Left kidney (tissue), 2 donors: Measurements from ENCODE around the gene MED25. TPM values are rescaled to one million over a fixed set of nuclear protein-coding genes. Genes with fewer than 3 reads are reported as not detected.

Experiments used
- DNase-seq: peaks from one replicate; pipeline ENCODE4 v3.0.0-alpha.2; 2013
- polyA plus RNA-seq: library from polyadenylated mRNA; unstranded; fragments of 120-200 nt; gene quantifications from one replicate; pipeline ENCODE4 v1.2.1, GENCODE V29; 2013; ENCODE audit not compliant: insufficient read length

Gene MED25
- polyA plus RNA-seq, 1 donor: 71.9 TPM

DNA sequence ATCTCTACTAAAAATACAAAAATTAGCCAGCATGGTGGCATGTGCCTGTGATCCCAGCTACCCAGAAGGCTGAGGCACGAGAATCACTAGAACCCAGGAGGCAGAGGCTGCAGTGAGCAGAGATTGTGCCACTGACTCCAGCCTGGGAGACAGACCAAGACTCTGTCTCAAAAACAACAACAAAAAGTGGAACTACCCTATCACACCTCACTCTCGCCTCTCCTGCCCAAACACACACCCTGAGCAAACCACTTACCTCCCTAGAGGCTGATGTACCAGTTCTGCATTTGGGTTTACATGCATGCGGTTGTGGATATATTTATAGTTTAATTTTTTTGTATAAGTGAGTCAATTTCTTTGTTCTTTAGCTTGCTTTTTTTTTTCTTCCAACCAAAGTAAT is 25.2 kb downstream of the MED25 start:
- no peak for DNase-seq

DNA sequence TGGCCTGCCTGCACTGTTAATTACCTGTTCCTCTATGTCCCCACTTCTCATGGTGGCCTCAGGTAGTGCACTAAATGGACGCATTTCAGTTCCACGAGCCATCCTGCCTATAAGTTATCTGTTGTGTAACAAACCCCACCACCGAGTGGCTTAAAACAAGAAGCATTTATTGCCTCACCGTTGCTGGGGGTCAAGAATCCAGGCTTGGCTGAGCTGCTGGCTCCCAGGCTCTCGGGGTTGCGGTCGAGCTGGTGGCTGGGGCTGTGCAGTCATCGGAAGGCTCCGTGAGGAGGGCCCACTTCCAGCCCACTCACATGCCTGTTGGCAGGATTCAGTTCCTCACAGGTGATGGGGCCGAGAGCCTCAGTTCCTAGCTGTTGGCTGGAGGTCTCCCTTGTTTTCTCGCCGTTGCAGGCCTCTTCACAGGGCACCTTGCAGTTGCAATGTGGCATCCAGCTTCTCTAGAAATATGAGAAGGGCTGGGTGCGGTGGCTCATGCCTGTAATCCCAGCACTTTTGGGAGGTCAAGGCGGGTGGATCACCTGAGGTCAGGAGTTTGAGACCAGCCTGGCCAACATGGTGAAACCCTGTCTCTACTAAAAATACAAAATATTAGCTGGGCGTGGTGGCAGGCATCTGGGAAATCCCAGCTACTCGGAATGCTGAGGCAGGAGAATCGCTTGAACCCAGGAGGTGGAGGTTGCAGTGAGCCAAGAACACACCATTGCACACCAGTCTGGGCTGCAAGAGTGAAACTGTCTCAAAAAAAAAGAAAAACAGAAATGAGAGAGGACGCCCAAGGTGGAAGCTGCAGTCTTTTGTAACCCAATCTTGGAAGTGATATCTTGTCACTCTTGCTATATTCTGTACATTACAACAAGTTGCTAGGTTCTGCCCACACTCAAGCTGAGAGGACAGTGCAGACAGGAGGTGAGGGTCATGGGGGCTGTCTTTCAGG is 26.3 kb downstream of the MED25 start:
- no peak for DNase-seq

DNA sequence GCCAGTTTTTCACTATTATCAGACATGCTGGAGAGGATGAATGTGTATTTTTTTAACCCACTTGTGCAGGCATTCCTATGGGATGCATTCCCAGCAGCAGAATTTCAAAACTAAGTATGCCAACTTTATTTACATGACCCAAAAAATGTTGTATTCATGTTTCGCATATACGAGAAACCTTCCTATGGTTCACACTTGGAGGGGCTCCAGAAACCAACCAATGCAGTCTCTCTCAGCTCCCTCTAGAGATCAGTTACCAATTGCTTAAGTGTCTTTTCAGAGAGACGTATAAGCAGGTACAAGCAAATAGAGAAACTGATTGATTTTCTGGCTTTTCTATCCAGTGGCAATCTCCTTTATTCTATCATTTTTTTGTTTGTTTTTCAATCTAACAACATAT is 27.3 kb downstream of the MED25 start:
- no peak for DNase-seq

DNA sequence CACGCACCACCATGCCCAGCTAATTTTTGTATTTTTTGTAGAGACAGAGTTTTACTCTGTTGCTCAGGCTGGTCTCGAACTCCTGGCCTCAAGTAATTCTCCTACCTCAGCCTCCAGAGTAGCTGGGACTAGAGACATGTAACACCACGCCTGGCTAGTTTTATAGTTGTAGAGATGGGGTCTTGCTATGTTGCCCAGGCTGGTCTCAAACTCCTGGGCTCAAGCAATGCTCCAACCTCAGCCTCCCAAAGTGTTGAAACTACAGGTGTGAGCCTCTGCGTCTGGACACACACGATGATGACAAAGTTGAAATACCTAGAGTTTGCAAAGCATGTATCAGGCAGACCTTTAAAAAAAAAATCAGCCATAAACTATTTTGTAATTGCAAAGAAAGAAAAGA is 28.3 kb downstream of the MED25 start:
- no peak for DNase-seq

DNA sequence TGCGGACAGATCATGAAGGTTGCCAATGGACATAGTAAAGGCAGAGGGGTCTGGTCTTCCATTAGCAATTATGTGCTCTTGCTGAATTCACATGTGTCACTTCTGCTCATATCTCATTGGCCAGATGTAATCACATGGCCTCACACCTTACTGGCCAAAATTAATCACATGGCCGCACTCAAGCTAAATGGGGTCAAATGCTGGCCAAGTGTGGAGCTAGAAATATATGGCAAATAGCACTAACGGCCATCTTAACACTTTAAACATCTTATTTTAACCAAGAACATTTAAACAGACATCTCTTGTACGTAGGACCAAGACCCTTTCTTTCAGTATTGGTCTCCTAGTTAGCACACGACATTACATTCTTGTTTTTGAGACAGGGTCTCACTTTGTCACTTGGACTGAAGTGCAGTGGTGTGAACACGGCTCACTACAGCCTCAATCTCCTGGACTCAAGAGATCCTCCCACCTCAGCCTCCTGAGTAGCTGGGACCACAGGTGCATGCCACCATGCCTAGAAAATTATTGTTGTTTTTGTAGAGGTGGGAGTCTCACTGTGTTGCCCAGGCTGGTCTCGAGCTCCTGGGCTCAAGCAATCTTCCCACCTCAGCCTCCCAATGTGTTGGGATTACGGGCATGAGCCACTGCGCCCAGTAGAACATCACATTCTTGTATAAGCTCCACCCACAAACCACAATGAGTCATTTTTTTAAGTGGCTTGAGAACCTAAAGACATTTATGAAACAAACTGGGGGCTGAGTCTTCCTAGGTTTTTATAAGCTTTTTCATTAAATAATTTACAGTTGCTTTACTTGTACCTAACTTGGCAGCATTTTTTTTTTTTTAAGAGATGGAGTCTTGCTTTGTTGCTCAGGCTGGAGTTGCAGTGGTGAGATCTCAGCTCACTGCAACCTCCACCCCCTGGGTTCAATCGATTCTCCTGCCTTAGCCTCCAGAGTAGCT is 29.9 kb downstream of the MED25 start:
- DNase-seq: no peak

DNA sequence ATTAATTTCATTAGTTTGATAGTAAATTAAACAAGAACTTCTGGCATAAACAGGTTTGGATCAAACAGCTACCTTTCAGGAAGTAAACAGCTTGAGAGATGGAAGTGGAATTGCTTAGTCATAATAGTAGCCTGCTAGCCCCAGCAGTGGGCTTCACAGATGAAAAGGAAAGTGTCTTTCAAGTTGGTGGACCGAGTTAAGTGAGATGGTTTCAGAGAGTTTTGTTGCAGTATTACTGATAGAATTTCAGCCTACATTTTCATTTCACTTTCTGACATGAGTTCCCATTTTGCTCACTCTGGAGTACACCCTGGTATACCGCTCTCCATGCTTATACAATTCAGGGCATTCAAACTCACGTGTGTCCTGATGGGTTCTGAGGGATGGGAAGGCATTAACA is 30.8 kb downstream of the MED25 start:
- DNase-seq: no peak

DNA sequence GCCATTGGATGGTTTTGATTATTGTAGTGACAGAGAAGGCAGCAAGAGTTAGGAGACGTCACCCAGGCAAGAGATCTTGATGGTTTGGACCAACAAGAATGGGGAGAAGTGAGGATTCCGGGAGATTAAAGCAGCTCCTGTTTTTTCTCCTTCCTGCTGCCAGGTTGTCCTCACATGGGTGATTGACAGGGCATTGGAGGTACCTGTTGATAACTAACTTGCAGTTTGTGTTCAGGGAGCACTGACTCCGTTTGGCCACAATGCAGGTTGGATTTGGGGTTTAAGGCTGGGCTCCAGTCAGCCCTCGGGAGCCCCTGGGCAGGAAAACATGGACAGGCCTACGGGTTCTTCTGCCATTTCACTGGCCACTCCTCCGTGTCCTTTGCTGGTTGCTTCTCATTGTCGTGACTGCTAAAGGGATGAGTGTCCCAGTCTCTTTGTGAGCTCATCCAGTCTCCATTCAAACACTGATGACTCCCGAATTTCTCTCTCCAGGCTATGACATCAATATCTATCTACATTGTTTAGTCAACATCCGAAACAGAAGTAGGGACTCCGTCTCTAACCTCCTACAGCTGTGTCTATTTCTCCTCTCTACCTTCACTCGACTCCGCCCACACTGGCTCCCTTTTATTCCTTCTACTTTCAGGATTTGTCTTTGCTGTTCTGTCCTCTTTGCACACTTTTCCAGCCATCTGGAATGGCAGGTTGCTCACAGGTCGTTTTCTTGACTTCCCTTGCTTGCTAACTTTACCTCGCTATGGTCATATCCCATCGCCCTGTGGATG is 31.5 kb downstream of the MED25 start:
- no peak for DNase-seq

DNA sequence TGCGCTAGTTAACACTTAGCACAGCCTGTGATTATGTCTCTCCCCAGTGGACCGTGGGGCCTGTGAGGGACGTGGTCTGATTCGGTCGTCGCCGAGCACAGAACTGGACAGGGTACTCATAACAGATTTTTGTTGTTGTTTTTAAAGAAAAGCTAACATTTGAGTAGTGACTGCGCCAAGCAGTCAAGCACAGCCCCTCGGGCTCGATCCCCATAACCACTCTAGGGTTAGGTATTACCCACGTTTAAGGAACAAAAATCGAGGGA is 32.1 kb downstream of the MED25 start:
- no peak for DNase-seq

DNA sequence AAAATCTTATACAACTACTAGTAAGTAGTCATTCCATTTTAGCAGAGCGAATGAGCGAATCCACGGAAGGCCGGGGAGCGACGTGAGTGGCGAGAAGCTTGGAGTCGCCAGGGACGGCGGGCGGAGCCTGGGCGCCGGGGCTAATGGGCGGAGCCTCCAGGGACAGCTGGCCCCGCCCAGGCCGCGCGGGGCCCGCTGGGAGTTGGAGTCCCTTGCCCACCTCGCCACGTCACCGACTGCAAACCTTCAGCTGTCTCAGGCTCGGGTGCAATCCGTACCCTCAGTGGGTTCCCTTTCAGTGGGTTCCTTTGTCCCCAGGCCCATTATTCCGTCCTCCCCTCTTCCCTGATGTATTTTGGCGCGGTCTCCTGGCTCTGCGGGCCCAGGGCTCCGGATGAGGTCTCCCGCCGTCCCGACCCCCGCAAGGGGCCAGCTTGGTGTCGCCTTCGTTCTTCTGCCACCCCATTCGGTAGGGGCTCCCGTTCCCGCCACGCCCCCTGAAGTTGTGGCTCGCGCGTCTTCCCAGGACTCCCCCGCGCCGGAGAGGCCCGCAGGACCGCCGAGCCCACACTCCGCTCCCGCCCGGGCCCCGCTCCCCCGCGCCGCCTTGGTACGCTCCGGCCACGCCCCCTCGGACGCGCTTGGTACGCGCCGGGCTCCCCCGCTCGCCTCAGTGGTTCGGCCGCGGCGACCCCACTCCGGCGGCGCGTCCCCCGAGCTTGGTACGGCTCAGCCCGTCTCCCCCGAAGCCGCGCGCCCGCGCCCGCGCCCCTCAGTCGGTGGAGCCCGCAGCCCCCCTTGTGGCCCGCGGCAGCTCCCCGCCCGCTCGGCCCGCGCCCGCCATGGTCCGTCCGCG is 32.6 kb downstream of the MED25 start, which contains the start of gene PTOV1:
Gene PTOV1 (plus strand): TSS at position 673 of the 856 bp plus-strand sequence.
- DNase-seq: peak; percentile 89

DNA sequence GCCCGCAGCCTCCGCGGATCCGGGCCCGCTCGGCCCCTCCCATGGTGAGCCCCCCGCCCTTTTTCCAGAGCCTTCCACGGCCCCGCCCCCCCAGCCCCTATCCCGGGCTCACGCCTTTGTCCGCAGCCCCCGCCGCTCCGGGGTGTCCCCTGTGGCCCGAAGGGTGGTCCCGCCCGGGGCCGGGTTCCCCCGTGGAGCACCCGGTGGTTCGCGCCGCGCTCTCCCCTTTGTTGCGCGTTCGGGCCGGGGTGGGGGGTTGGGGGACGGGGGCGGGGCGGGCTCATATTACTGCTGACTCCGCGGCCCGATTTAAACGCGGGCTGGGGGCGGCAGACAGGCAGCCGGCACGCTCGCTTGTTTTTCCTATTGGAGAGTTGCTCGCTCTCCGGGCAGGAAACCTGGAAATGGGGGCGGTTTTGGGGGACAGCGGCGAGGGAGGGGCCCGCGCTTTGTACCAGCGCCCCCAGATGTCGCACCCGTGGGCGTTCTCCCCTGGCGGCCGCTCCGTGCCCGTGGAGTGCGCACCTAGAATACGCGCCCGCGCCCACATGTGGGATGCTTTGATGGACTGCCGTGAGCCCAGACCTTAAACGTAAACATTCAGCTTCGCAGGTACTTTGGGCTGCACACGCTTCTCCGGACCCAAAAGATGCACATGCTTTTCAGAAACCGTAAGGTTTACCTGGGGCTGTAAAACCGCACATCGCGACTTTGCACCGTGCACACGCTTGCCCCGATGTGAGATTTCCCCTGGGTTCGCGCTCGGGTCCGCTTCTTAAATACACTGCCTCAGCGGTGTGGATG is 33.6 kb downstream of the MED25 start:
- no peak for DNase-seq

DNA sequence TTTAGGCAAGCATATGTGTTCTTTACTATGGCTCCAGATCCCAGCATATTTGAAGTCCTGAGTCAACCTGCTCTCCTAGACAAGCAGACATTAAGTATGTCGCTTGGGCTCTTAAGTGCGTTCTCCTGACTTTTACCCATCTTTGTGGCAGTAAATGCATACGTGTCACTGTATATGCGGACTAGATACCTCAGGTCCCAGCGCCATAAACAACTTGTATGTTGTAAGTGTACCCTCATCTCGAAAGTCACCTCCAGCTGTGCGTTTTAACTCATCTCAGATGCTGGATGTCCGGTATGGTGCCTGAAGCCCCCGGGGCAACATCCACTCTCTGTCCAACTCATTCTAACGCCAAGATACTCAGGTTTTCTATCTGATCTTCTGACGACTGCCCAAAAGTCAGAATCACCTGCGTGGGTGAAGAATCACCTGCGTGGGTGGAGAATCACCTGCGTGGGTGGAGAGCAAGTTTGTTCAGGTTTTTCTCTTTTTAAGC is 34.6 kb downstream of the MED25 start:
- no peak for DNase-seq

DNA sequence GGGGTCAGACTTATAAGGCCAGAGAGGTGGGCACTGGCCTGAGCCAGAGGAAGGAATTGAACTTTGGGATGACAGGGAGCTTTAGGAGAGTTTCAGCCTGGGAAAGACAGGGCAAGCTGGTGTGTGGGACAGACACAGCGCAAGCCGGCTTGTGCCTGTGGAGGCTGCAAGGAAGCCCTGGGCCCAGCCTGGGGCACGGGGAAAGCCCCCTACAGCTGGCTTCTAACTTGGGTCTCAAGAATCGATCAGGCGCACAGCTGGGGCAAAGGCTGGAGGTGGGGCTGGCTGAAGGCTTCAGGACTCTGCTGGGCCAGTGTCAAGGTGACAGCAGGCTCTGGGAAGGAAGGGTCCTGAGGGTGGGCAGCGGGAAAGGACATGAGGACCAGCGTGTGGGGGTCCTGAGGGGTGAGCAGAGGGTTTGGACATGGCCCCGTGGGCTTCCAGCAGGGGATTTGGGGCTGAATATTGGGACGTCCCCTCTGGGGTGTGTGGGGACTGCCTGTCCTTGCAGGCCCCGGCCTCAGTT is 35.8 kb downstream of the MED25 start:
- no peak for DNase-seq

DNA sequence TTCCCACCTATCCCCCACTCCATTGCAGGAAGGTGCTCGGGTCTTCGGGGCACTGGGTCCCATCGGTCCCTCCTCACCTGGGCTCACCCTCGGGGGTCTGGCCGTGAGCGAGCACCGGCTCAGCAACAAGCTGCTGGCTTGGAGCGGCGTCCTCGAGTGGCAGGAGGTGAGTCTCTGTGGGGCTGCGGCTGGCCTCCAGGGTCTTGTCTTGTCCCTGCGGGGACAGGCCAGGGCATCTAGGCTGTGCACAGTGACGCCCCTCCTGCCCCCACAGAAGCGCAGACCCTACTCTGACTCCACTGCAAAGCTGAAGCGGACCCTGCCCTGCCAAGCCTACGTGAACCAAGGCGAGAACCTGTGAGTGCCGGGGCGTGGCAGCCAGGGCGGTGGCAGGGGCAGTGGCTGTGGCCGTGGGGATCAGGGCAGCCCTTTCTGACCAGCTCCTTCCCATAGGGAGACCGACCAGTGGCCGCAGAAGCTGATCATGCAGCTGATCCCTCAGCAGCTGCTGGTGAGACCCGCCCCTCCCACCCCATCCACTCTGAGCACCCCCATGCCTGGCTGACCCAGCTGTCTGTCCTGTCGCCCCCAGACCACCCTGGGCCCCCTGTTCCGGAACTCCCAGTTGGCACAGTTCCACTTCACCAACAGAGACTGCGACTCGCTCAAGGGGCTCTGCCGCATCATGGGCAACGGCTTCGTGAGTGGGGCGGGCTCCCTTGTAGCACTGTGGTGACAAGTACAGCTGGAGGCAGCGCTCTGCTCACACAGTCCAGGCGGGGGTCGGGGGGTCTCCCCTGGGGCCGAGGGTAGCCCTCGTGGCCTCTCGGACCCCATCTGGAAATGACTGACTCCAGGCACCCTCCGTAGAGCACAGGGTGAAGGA is 36.5 kb downstream of the MED25 start:
- no peak for DNase-seq

DNA sequence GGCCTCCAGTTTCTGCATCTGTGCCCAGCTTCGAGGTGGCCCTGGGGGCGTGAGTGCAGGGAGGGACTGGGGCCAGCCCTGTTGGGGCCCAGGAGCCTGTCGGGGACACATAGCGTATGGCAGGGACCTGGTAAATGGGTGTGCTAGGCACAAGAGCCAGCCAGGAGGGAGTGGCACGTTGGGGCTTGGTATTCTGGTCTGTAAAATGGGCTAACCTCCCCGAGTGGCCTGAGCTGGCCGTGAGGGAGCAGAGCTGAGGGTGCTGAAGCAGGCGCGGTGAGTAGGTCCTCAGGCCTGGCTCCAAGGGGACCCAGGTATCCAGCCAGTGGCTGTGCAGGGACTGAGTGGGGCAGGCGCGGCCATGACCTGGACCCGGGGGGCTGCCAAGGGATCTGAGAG is 37.2 kb downstream of the MED25 start:
- no peak for DNase-seq

DNA sequence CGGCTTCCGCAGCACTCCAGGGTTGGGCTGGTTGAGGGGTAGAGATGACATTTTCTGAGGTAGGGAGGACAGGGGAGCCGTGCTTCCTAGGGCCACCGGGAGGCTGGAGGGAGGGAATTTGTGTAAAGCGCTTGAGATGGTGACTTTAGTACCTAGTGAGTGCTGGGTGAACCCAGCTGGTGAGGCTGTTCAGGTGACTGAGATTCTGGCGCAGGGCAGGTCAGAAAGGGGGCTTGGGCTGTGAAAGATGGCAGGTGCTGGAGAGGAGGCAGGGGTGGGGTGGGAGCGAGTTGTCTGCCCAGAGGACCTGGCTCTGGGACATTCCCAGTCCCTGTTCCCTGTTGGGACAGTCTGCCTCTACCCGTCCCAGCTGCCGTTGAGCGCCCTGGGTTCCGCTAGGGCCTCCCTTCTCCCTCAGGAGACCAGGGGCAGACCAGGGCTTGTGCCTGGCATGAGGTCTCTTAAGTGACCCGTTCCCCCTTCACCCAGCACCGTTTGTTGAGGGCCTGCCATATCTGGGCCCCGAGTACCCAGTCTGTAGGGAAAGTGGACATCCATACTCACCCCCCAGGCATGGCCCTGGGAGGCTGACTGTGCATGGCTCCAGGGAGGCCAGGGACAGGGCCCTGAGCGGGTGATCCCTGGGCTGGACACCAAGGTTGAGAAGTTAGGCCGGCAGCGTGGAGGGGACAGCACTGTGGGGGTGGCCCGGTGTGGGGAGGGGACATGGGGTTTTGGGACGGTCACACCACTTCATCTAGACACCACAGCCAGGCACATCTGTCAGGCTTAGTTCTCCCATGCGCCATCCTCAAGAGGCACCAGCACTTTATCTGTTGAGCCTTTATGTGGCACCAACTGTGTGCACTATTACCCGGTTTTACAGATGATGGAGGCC is 37.8 kb downstream of the MED25 start:
- no peak for DNase-seq

DNA sequence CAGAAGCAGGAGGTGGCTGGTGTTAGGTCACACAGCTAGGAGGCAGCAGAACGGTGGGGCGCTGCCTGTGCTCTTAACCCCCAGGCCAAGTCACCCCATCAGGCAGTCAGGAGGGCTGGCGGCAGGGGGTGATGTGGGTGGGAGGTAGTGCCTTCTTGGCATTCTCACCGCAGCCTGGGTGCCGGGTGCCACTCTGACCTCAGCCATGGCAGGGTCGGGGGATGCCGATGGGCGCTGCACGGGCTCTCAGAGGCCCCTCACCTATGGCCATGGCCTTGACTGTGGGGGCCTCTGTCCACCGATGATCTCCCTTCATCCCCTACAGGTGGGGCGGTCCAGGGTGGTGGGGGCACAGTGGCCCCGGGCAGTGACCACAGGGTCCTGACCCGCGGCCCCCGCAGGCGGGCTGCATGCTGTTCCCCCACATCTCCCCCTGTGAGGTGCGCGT is 38.5 kb downstream of the MED25 start:
- DNase-seq: no peak

DNA sequence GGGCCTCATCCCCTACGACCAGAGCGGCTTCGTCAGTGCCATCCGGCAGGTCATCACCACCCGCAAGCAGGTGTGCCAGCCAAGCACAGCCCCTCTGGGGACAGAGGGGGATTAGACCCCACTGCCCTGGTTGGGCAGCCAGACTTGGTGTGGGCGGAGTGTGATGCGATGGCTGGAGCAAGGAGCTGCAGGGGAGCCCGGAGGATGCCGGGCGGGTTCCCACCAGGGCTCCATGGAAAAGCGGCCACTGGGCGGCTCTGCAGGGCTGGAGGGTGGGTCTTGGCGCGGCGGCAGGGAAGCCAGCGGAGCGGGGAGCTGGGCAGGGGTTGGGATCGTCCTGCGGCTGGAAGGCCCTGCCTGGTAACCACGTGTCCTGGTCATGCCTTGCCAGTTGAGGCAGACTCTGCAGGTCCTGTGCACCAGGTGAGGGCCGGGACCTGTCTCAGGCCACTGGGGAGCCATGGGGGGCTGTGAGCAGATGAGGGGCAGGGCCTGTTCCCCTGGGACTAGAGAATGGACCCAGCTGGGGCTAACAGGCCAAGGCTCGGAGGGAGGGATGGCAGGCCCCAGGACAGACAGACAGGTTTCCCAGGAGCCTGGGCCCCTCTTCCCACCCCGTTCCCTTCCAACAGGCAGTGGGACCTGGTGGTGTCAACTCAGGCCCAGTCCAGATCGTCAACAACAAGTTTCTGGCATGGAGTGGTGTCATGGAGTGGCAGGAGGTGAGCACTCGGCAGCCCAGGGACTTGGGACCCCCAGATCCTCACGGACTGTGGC is 39.2 kb downstream of the MED25 start:
- no peak for DNase-seq
